HL-60 (cell line): ENCODE results near the gene CD99.

Experiments used
- DNase-seq, 2 experiments: peaks; one replicate each; pipeline ENCODE4 v3.0.0-alpha.2; 2010 to 2020; ENCODE audit warnings: low read depth in 1 of 2, low spot score in 1 of 2
- H3K27ac ChIP-seq: fragments of 250-450 bp; sonication (Bioruptor Pico); replicated peaks from 2 replicates; pipeline ENCODE4 v1.5.1; 2020; ENCODE audit warnings: mild to moderate bottlenecking, moderate library complexity
- H3K27me3 ChIP-seq: fragments of 250-450 bp; sonication (Bioruptor Pico); 2 replicates; pipeline ENCODE4 v1.5.1; 2021; ENCODE audit warnings: mild to moderate bottlenecking, moderate library complexity; ENCODE audit not compliant: insufficient read depth, poor library complexity, severe bottlenecking
- H3K4me3 ChIP-seq: replicated peaks from 2 replicates; pipeline ENCODE4 v1.5.1; 2011; ENCODE audit warnings: mild to moderate bottlenecking, control low read depth, low read length; ENCODE audit not compliant: insufficient read depth
- GABPA ChIP-seq: IDR thresholded peaks from 2 replicates; pipeline ENCODE4 v1.6.1; 2012; ENCODE audit warnings: low read depth
- POLR2AphosphoS5 ChIP-seq: IDR thresholded peaks from 2 replicates; pipeline ENCODE4 v1.6.1; 2012; ENCODE audit warnings: low read depth
- SPI1 ChIP-seq: IDR thresholded peaks from 2 replicates; pipeline ENCODE4 v1.6.1; 2012; ENCODE audit warnings: low read depth, mild to moderate bottlenecking, borderline replicate concordance
- TF ChIP-seq, protein P1 (sequence below): IDR thresholded peaks from 2 replicates; pipeline ENCODE4 v1.6.1; 2012; ENCODE audit warnings: low read depth; ENCODE audit not compliant: insufficient replicate concordance
- TF ChIP-seq, protein P2 (sequence below): IDR thresholded peaks from one replicate; pipeline ENCODE4 v1.5.1; 2011; ENCODE audit warnings: low read length, control low read depth, inconsistent platforms; ENCODE audit not compliant: insufficient read depth

CD99 gene

DNA sequence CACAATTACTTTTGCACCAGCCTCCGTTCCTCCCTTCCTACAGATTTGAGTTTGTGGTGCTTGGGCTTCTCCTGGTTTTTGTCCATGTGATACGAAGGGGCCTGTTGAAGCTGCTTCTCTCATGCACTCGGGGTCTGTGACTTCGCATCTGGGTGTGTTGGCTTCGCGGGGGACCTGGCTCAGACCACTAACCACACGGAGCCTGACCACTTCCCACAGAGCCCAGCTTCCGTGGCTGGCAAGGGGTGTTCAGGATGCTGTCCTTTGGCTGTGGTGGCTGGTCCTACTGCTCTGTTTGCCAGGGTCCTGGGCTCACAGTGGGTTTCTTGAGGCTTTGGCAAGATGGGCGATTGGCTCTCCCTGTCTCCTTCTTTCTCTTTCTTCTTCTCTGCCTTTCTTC is 41.0 kb downstream of the CD99 start:
- TF ChIP-seq POLR2AphosphoS5: no peak
- no peak for TF ChIP-seq SPI1
- no peak for TF ChIP-seq GABPA
- TF ChIP-seq, protein P1, sequence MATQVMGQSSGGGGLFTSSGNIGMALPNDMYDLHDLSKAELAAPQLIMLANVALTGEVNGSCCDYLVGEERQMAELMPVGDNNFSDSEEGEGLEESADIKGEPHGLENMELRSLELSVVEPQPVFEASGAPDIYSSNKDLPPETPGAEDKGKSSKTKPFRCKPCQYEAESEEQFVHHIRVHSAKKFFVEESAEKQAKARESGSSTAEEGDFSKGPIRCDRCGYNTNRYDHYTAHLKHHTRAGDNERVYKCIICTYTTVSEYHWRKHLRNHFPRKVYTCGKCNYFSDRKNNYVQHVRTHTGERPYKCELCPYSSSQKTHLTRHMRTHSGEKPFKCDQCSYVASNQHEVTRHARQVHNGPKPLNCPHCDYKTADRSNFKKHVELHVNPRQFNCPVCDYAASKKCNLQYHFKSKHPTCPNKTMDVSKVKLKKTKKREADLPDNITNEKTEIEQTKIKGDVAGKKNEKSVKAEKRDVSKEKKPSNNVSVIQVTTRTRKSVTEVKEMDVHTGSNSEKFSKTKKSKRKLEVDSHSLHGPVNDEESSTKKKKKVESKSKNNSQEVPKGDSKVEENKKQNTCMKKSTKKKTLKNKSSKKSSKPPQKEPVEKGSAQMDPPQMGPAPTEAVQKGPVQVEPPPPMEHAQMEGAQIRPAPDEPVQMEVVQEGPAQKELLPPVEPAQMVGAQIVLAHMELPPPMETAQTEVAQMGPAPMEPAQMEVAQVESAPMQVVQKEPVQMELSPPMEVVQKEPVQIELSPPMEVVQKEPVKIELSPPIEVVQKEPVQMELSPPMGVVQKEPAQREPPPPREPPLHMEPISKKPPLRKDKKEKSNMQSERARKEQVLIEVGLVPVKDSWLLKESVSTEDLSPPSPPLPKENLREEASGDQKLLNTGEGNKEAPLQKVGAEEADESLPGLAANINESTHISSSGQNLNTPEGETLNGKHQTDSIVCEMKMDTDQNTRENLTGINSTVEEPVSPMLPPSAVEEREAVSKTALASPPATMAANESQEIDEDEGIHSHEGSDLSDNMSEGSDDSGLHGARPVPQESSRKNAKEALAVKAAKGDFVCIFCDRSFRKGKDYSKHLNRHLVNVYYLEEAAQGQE: no peak
- TF ChIP-seq, protein P2, sequence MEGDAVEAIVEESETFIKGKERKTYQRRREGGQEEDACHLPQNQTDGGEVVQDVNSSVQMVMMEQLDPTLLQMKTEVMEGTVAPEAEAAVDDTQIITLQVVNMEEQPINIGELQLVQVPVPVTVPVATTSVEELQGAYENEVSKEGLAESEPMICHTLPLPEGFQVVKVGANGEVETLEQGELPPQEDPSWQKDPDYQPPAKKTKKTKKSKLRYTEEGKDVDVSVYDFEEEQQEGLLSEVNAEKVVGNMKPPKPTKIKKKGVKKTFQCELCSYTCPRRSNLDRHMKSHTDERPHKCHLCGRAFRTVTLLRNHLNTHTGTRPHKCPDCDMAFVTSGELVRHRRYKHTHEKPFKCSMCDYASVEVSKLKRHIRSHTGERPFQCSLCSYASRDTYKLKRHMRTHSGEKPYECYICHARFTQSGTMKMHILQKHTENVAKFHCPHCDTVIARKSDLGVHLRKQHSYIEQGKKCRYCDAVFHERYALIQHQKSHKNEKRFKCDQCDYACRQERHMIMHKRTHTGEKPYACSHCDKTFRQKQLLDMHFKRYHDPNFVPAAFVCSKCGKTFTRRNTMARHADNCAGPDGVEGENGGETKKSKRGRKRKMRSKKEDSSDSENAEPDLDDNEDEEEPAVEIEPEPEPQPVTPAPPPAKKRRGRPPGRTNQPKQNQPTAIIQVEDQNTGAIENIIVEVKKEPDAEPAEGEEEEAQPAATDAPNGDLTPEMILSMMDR: no peak
- DNase-seq: no peak
- no peak overlapping the region for H3K4me3 ChIP-seq
- no peak overlapping the region for H3K27ac ChIP-seq
- H3K27me3 ChIP-seq: no peaks in the 10 kb centered on the region

DNA sequence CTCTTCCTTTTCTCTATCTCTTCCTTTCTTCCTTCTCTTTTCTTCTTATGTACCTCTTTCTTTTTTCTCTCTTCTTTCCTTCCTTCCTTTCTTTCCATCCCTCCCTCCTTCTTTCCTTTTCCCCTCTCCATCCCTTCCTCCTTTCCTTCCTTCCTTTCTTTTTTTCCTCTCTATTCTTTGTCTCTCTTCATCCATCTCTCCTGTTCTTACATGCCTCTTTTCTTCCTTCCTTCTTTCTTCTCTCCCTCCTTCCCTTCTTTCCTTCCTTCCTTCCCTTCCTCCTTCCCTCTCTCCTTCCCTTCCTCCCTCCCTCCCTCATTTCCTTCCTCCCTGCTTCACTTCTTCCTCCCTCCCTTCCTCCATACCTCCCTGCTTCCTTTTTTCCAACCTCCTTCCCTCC is 41.6 kb downstream of the CD99 start:
- Histone ChIP-seq H3K27ac (no peak overlapping the region), H3K4me3 (no peak overlapping the region), H3K27me3 (no peaks in the 10 kb centered on the region)
- TF ChIP-seq, protein P1: no peak
- TF ChIP-seq SPI1: no peak
- TF ChIP-seq, protein P2: no peak
- no peak for TF ChIP-seq POLR2AphosphoS5
- TF ChIP-seq GABPA: no peak
- no peak for DNase-seq

DNA sequence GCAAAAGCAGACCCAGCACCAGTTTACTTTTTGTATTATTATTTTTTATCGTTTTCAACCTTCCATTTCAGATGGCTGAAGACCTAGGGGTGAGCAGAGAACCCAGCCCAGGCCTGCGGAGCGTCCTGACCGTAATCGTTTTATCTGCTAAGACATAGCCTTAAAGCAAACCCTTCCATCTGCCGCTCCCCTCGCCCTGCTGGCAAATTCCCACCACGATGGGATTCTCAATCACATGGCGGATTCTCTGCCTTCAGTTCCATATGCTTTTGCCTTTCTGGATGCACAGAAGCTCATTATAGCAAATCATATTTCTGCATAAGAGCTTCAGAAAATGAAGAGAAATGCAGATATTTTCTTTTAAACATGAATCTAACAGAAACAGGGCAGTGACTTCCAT is 42.2 kb downstream of the CD99 start:
- Histone ChIP-seq H3K4me3 (no peak overlapping the region), H3K27ac (no peak overlapping the region), H3K27me3 (no peaks in the 10 kb centered on the region)
- TF ChIP-seq GABPA: no peak
- no peak for DNase-seq

DNA sequence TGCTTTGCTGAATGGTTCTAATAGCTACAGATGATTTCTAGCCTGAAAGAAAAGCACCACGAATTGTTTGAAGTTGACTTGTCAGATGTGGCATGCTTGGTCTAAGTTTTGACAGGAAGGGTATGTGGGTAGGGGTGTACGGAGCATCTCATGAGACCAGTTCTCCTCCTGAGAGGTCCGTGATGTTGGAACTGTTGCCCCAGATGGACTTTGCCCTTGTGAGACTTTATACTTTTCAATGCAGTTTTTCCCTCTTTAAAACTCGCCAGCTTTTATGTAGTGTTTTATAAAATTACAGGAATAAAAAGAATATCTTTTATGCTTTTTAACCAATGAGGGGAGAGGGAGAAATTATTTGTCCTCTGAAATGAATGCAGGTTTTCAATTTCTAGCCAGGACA is 44.2 kb downstream of the CD99 start:
- TF ChIP-seq POLR2AphosphoS5: no peak
- TF ChIP-seq, protein P1: no peak
- no peak for TF ChIP-seq SPI1
- TF ChIP-seq, protein P2: no peak
- no peak for TF ChIP-seq GABPA
- H3K27ac ChIP-seq: no peak overlapping the region
- no peak for DNase-seq

More for the DNA sequence above, 44.2 kb downstream of the CD99 start:
- Histone ChIP-seq H3K27me3 (no peaks in the 10 kb centered on the region), H3K4me3 (no peak overlapping the region)
